SK-N-MC (cell line): ENCODE data around the gene EXOSC2.

Experiments
- EZH2 ChIP-seq: fragments of 200-600 bp; sonication (generic); IDR thresholded peaks from one replicate; pipeline ENCODE4 v1.6.1; 2017; ENCODE audit warnings: antibody characterized with exemption
- POLR2AphosphoS5 ChIP-seq: IDR thresholded peaks from 2 replicates; pipeline ENCODE4 v1.6.1; 2012; ENCODE audit warnings: mild to moderate bottlenecking, low read depth, low read length, borderline replicate concordance

- TF ChIP-seq EZH2 (no peak), POLR2AphosphoS5 (no peak)
Measured at GRCh38 chr9:130681769-130682420, 11.7 kb upstream of the EXOSC2 start.
